Activated CD4-positive, alpha-beta T cell treated with anti-CD3 and anti-CD28 coated beads, Interleukin-2, amount 50 U/mL, for 48 hours (primary cell): ENCODE results near the gene ABCC3.
"Not testable (repeated sequence)": the region's sequence is repeated elsewhere in the genome, so short reads cannot be mapped to it uniquely, and the experiment has no call there.

ENCODE experiments used
- DNase-seq, 2 experiments: peaks; one replicate each; pipeline ENCODE4 v3.0.0-alpha.2; 2020

The ABCC3 gene

GRCh38 chr17:50672071-50672470 lies 37.4 kb downstream of the ABCC3 start:
- DNase-seq, result no peak

GRCh38 chr17:50672831-50673551 lies 38.3 kb downstream of the ABCC3 start:
- DNase-seq, result no peak

GRCh38 chr17:50675190-50675589 lies 40.5 kb downstream of the ABCC3 start:
- DNase-seq, result no peak

- DNase-seq, result no peak
Measured at GRCh38 chr17:50675627-50676026, 40.9 kb downstream of the ABCC3 start.

- no peak for DNase-seq
Measured at GRCh38 chr17:50676065-50676975, 41.6 kb downstream of the ABCC3 start.

GRCh38 chr17:50677851-50678375 lies 43.2 kb downstream of the ABCC3 start:
- no peak for DNase-seq

GRCh38 chr17:50679008-50679544 lies 44.4 kb downstream of the ABCC3 start:
- DNase-seq, result no peak

GRCh38 chr17:50680126-50680525 lies 45.4 kb downstream of the ABCC3 start:
- DNase-seq, result no peak

- DNase-seq, result not testable (repeated sequence)
Measured at GRCh38 chr17:50680543-50681262, 46.0 kb downstream of the ABCC3 start.

- no peak for DNase-seq
Measured at GRCh38 chr17:50681263-50682200, 46.9 kb downstream of the ABCC3 start.

GRCh38 chr17:50682441-50682840 lies 47.8 kb downstream of the ABCC3 start:
- DNase-seq, result no peak

GRCh38 chr17:50682938-50683337 lies 48.3 kb downstream of the ABCC3 start:
- no peak for DNase-seq

- no peak for DNase-seq
Measured at GRCh38 chr17:50683434-50684287, 49.0 kb downstream of the ABCC3 start.

GRCh38 chr17:50684288-50684611 lies 49.6 kb downstream of the ABCC3 start:
- no peak for DNase-seq

- DNase-seq, result no peak
Measured at GRCh38 chr17:50684612-50685333, 50.1 kb downstream of the ABCC3 start.

GRCh38 chr17:50685334-50685665 lies 50.6 kb downstream of the ABCC3 start:
- DNase-seq, result no peak

- DNase-seq, result no peak
Measured at GRCh38 chr17:50685691-50686493, 51.2 kb downstream of the ABCC3 start.

GRCh38 chr17:50686494-50687199 lies 52.0 kb downstream of the ABCC3 start:
- DNase-seq, result no peak
